Stimulated activated CD8-positive, alpha-beta memory T cell treated with anti-CD3 and anti-CD28 coated beads, Interleukin-15, amount 100 ng/mL, for 1 hour (primary cell): Measurements from ENCODE around the gene CSNK1G3.
"Not testable (repeated sequence)": the region's sequence is repeated elsewhere in the genome, so short reads cannot be mapped to it uniquely, and the experiment has no call there.

Experiments
- DNase-seq: peaks from one replicate; pipeline ENCODE4 v3.0.0-alpha.2; 2020; ENCODE audit warnings: low read depth

Gene CSNK1G3

GRCh38 chr5:123511648-123512605 is at the start of gene CSNK1G3:
Gene CSNK1G3 (plus strand): TSS chr5:123512177. CDS start chr5:123545664, 33,487 bp downstream.
- DNase-seq, result peak; percentile 72

- DNase-seq, result not testable (repeated sequence)
Measured at GRCh38 chr5:123466839-123467238, 45.1 kb upstream of the CSNK1G3 start.

DNA sequence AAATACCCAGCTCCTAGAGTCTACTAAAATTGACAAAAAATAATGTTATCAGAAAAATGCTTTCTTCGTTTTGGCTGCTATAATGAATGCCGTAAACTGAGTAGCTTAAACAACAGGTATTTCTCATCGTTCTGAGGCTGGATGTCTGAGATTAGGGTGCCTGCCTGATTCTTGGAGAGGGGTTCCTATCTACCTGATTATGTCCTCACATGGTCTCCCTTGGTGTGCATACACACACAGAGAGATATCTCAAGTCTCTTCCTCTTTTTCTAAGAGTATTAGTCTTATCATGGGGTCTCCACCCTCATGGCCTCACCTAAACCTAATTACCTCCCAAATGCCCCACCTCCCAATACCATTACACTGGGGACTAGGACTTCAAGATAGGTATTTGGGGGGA is 40.6 kb upstream of the CSNK1G3 start:
- no peak for DNase-seq

- DNase-seq, result no peak
Measured at GRCh38 chr5:123472150-123472924, 39.6 kb upstream of the CSNK1G3 start.

- DNase-seq, result no peak
Measured at GRCh38 chr5:123474228-123474627, 37.7 kb upstream of the CSNK1G3 start.

GRCh38 chr5:123476731-123477130 is 35.2 kb upstream of the CSNK1G3 start:
- no peak for DNase-seq

DNA sequence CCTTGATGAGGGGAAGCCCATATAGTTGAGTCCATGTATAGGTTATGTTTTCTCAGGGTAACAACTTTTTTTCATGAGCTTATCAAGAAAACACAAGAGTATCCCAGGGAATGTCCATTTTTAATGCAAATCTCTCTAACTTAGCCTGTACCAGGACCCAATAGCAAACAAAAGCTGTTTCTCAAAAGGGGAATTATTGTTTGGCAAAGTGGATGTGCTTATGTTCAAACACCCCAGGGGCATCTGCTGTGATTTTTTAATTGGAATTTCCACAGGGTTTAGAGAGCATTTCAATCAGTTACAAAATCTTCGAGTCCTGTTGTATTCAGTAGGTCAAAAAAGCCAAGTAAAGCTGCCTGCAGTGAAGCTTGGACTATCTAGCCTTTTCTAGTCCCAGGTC is 33.4 kb upstream of the CSNK1G3 start:
- DNase-seq, result no peak

- DNase-seq, result no peak
Measured at GRCh38 chr5:123482258-123482657, 29.7 kb upstream of the CSNK1G3 start.

GRCh38 chr5:123483446-123484077 is 28.4 kb upstream of the CSNK1G3 start:
- DNase-seq, result no peak

GRCh38 chr5:123485275-123485674 is 26.7 kb upstream of the CSNK1G3 start:
- no peak for DNase-seq

- DNase-seq, result no peak
Measured at GRCh38 chr5:123486951-123487655, 24.9 kb upstream of the CSNK1G3 start.

- DNase-seq, result no peak
Measured at GRCh38 chr5:123490974-123491373, 21.0 kb upstream of the CSNK1G3 start.

- not testable (repeated sequence) for DNase-seq
Measured at GRCh38 chr5:123495211-123495610, 16.8 kb upstream of the CSNK1G3 start.

DNA sequence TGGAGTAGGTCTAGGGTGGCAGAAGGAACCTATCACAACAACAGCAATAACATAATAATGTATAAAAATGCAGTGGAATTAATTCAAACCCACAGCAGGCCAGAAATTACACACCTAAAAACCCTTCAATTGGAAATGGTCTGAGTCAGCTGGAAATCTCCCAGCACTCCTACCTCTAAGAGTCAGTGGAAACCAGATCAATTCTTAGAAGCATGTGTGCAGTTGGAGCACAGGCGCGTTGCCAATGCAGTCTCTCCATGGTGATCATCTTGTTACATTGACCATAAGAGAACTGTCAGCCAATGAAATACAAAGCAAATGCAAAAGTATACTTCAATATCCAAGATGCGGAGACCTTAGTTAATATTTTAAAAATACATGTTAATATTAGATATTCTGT is 15.1 kb upstream of the CSNK1G3 start:
- no peak for DNase-seq

DNA sequence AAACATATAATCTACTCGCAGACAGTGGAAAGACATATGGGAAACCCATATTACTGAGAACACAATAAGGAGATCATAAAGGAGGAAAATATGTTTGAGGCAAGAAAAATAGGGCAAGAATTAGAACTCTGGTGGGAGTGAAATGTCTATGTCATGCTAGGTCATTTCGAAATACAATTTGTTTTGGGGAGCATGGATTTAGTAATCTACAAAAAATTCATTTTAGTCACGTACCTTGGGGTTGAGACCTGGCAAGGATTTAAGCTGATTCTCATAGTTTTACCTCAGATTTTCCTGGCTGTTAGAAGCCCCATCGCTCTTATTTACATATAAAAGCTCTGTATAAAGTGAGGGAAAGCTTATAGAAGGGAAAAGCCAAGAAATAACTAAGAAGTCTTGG is 11.5 kb upstream of the CSNK1G3 start:
- no peak for DNase-seq

DNA sequence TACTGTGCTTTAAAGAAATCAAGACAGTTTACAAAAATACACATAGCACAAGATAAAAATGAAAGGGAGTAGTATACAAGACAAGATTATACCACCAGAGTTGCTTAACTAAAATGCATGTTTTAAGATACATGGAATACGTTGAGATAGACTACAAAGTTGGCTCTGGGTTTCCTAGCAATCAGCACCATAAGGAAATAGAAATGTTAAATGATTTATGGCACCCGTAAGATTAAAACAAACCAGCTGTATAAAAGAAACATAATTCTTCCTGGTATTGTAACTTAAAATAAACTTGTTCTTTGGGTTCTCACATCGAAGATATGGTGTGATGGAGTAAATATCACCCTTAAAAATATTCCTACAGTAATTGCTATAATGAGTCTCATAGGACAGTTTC is 9.9 kb upstream of the CSNK1G3 start:
- no peak for DNase-seq

- no peak for DNase-seq
Measured at GRCh38 chr5:123503299-123503698, 8.7 kb upstream of the CSNK1G3 start.

DNA sequence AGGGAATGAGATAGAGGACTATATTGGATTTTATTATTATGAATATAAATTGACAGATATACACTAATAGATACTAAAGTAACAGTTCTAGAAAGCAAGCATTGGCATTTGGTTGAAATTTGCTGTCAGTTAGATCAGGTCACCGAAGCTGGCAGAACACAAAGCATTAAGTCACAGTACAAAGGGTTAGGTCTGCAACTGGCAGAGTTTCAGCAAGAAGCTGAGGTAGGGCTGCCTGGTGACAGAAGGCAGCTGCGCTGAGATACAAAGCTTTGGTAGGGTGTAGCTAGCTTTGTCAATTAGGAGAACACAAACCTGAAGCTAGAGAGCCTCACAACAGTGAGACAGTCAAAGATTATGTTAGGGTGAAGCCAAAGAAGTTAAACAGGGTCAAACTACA is 6.3 kb upstream of the CSNK1G3 start:
- no peak for DNase-seq

GRCh38 chr5:123508441-123508840 is 3.5 kb upstream of the CSNK1G3 start:
- no peak for DNase-seq

- no peak for DNase-seq
Measured at GRCh38 chr5:123511290-123511647, 708 bp upstream of the CSNK1G3 start.

DNA sequence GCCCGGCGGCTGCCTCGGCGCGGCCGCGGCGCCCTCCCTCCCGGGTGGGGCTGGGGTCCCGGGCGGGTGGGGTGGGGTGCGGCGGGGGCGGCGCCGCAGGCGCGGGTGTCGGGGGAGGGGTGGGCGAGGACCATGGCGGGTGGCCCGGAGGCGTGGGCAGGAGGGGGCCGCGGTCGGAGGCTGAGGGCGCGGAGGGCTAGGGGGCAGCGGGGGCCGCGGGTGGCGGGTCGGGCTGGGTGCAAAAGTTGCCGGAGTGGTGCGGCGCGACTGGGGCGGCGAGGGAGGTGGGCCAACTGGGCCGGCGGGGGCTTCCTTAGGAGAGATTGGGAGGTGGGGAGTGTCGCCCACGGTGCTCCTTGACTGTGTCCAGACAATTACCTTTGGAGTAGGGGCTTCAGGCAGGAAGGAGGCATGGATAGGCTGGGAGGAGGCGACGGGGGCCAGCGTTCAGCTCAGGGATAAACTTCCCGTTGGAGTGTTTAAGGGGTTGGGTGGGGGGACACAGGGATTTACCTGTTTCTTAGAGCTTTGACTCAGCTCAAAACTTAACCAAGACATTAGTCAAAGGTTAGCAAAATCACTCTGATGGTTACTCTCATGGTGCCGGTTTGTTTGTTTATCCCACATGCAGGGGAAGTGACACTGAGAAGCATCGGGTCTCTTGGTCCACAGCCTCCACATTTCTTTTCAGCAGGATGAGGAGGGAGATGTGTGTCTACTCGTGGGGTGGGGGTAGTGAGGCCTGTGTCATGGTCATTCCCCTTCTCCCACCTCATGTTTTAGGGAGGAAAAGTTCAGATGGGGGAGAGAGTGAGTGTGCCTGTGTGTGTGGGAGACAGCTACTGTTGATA is 859 bp downstream of the CSNK1G3 start:
- no peak for DNase-seq
